IMR-90 (cell line): Measurements from ENCODE around the gene TNNC2. TPM values are rescaled to one million over a fixed set of nuclear protein-coding genes. Genes with fewer than 3 reads are reported as not detected.
"Not testable (repeated sequence)": the region's sequence is repeated elsewhere in the genome, so short reads cannot be mapped to it uniquely, and the experiment has no call there.

Experiments used
- ATAC-seq: fragments of 200-7000 bp; cut with Tn5 transposase; 2 replicates; pipeline ENCODE4 v1.9.1; 2020; ENCODE audit warnings: low read depth, mild to moderate bottlenecking, moderate library complexity
- BruUV-seq: library from RNA; stranded (reverse); fragments of 400-500 nt; replicated peaks from 2 replicates; lab custom pipeline; 2021; lab: Mats Ljungman, UMichigan
- CTCF ChIA-PET: fragments of 300-600 bp; formaldehyde crosslinking; extraction: SDS; loops from one replicate; lab custom pipeline; 2021; ENCODE audit warnings: antibody characterized with exemption; lab: Yijun Ruan, JAX
- POLR2A ChIA-PET: fragments of 300-600 bp; sonication (Branson Sonifier 250); formaldehyde crosslinking; loops from one replicate; lab custom pipeline; 2022; ENCODE audit warnings: antibody characterized with exemption; ENCODE audit not compliant: unreplicated experiment; lab: Charles Lee
- DNase-seq: peaks from one replicate; pipeline ENCODE4 v3.0.0; 2013
- H2AFZ ChIP-seq: replicated peaks from 2 replicates; pipeline ENCODE3; 2013; ENCODE audit warnings: low read length, mild to moderate bottlenecking; ENCODE audit not compliant: poor library complexity
- H2AK5ac ChIP-seq: 2 replicates; pipeline ENCODE4 v1.6.1; 2013; ENCODE audit warnings: low read depth, low read length, inconsistent platforms
- H2AK9ac ChIP-seq: replicated peaks from 2 replicates; pipeline ENCODE3; 2013; ENCODE audit warnings: mild to moderate bottlenecking, low read depth, low read length, moderate library complexity; ENCODE audit not compliant: poor library complexity
- H2BK120ac ChIP-seq: 2 replicates; pipeline ENCODE4 v1.6.1; 2013; ENCODE audit warnings: low read depth, low read length, inconsistent platforms
- H2BK15ac ChIP-seq: 3 replicates; pipeline ENCODE4 v1.6.1; 2013; ENCODE audit warnings: low read depth, low read length, inconsistent platforms
- H2BK20ac ChIP-seq: 2 replicates; pipeline ENCODE4 v1.6.1; 2013; ENCODE audit warnings: low read depth, mild to moderate bottlenecking, inconsistent platforms, low read length, moderate library complexity
- H2BK5ac ChIP-seq: 2 replicates; pipeline ENCODE4 v1.6.1; 2013; ENCODE audit warnings: mild to moderate bottlenecking, low read depth, low read length, inconsistent platforms; ENCODE audit not compliant: poor library complexity, severe bottlenecking
- H3K14ac ChIP-seq: replicated peaks from 2 replicates; pipeline ENCODE4 v1.6.1; 2013; ENCODE audit warnings: low read depth, low read length, inconsistent platforms
- H3K18ac ChIP-seq: 2 replicates; pipeline ENCODE4 v1.6.1; 2013; ENCODE audit warnings: low read depth, low read length, control low read depth
- H3K23ac ChIP-seq: 2 replicates; pipeline ENCODE4 v1.6.1; 2013; ENCODE audit warnings: low read depth, low read length, inconsistent platforms
- H3K27ac ChIP-seq: 2 replicates; pipeline ENCODE4 v1.5.1; 2013; ENCODE audit warnings: mild to moderate bottlenecking, control low read depth, low read length; ENCODE audit not compliant: insufficient read depth
- H3K27me3 ChIP-seq: 2 replicates; pipeline ENCODE4 v1.6.1; 2013; ENCODE audit warnings: low read length; ENCODE audit not compliant: control insufficient read depth, insufficient read depth
- H3K36me3 ChIP-seq: 2 replicates; pipeline ENCODE4 v1.6.1; 2013; ENCODE audit warnings: low read length, mixed read lengths; ENCODE audit not compliant: control insufficient read depth, insufficient read depth
- H3K4ac ChIP-seq: 2 replicates; pipeline ENCODE4 v1.6.1; 2013; ENCODE audit warnings: low read depth, low read length, inconsistent platforms
- H3K4me1 ChIP-seq: 2 replicates; pipeline ENCODE4 v1.6.1; 2013; ENCODE audit warnings: low read length, mixed read lengths; ENCODE audit not compliant: control insufficient read depth, insufficient read depth
- H3K4me2 ChIP-seq: 2 replicates; pipeline ENCODE4 v1.6.1; 2013; ENCODE audit warnings: low read depth, mild to moderate bottlenecking, control low read depth, low read length, moderate library complexity
- H3K4me3 ChIP-seq: 2 replicates; pipeline ENCODE4 v1.5.1; 2013; ENCODE audit warnings: low read depth, mild to moderate bottlenecking, control low read depth, low read length, moderate library complexity; ENCODE audit not compliant: insufficient read depth
- H3K56ac ChIP-seq: 2 replicates; pipeline ENCODE4 v1.6.1; 2013; ENCODE audit warnings: low read length, inconsistent platforms; ENCODE audit not compliant: insufficient read depth; ENCODE audit errors: extremely low read depth
- H3K79me1 ChIP-seq, 2 experiments: 2 replicates each; pipeline ENCODE4 v1.6.1; 2013; ENCODE audit warnings: low read length in 2 of 2, inconsistent platforms in 1 of 2, low read depth in 1 of 2
- H3K9ac ChIP-seq: 2 replicates; pipeline ENCODE4 v1.6.1; 2013; ENCODE audit warnings: low read depth, low read length, control low read depth
- H3K9me1 ChIP-seq: 2 replicates; pipeline ENCODE4 v1.6.1; 2013; ENCODE audit warnings: low read length, inconsistent platforms; ENCODE audit not compliant: insufficient read depth
- H3K9me3 ChIP-seq: 2 replicates; pipeline ENCODE4 v1.6.1; 2013; ENCODE audit warnings: low read length; ENCODE audit not compliant: control insufficient read depth, insufficient read depth
- H4K20me1 ChIP-seq: 2 replicates; pipeline ENCODE4 v1.6.1; 2013; ENCODE audit warnings: low read length, inconsistent platforms; ENCODE audit not compliant: insufficient read depth
- H4K5ac ChIP-seq: 2 replicates; pipeline ENCODE4 v1.6.1; 2013; ENCODE audit warnings: mild to moderate bottlenecking, low read depth, low read length, control low read depth
- H4K8ac ChIP-seq, 2 experiments: 2 replicates each; pipeline ENCODE4 v1.6.1; 2013; ENCODE audit warnings: low read depth in 2 of 2, low read length in 2 of 2, control low read depth in 1 of 2, inconsistent platforms in 1 of 2
- H4K91ac ChIP-seq: 2 replicates; pipeline ENCODE4 v1.6.1; 2013; ENCODE audit warnings: low read depth, low read length, inconsistent platforms; ENCODE audit not compliant: insufficient read depth
- WGBS, 2 experiments: methylation state at CpG; one replicate each; pipeline versions ENCODE4 v1.1.5 to v1.1.7; 2013; ENCODE audit warnings: missing lambda C conversion rate in 2 of 2; ENCODE audit not compliant: insufficient read length in 1 of 2; ENCODE audit errors: extremely low coverage in 2 of 2; 5-methylcytosine and 5-hydroxymethylcytosine counted together
- dilution Hi-C: fragments of 300-500 bp; cut with HindIII; formaldehyde crosslinking; loops from one replicate; pipeline ENCODE4 v1.14.3; 2018; ENCODE audit warnings: low sequenced_read_pairs; ENCODE audit not compliant: unreplicated experiment
- in situ Hi-C: fragments of 300-500 bp; cut with MboI; formaldehyde crosslinking; loops from 3 replicates; pipeline ENCODE4 v1.14.3; 2019; ENCODE audit warnings: low sequenced_read_pairs, inconsistent platforms, mixed read lengths
- intact Hi-C: fragments of 100-400 bp; cut with micrococcal nuclease; formaldehyde crosslinking; loops from 2 replicates; pipeline ENCODE4 v1.10.0; 2022
- polyA plus RNA-seq, 3 experiments: library from polyadenylated mRNA; depleted of rRNA; stranded (reverse); fragments of >200 nt; gene quantifications; 2 replicates each; pipeline ENCODE4 v1.2.3, GENCODE V29; 2012; ENCODE audit warnings: low replicate concordance in 1 of 3
- total RNA-seq: library from RNA; depleted of rRNA; stranded (reverse); fragments of >200 nt; gene quantifications from 2 replicates; pipeline ENCODE4 v1.2.3, GENCODE V29; 2012

Gene TNNC2
- total and polyA plus RNA-seq, 2 of the 4 experiments (the other 2 are of a cell fraction) = 0.46 TPM; not detected in 1

GRCh38 chr20:45829673-45830106, 2.6 kb upstream of the TNNC2 start:
- intact Hi-C loops = loop anchor here (10.0 kb wide), 1 partner anchor 105 kb away; the partner anchor contains the start of gene PCIF1
- POLR2A ChIA-PET, H4K8ac ChIP-seq, BruUV-seq, H2BK20ac ChIP-seq, H3K18ac ChIP-seq, H2BK15ac ChIP-seq, H3K4me2 ChIP-seq, H2BK5ac ChIP-seq, H3K23ac ChIP-seq, H3K9me3 ChIP-seq, H3K56ac ChIP-seq, H3K9me1 ChIP-seq, H2BK120ac ChIP-seq, H3K9ac ChIP-seq, in situ Hi-C loops, CTCF ChIA-PET, H2AK5ac ChIP-seq, H3K14ac ChIP-seq, H3K36me3 ChIP-seq, H3K4me3 ChIP-seq, H4K91ac ChIP-seq, H3K79me1 ChIP-seq, H2AFZ ChIP-seq, H3K27me3 ChIP-seq, H2AK9ac ChIP-seq, dilution Hi-C loops, DNase-seq, ATAC-seq, H4K20me1 ChIP-seq, H3K27ac ChIP-seq, H3K4ac ChIP-seq, H4K5ac ChIP-seq: not testable (repeated sequence)
- H3K4me1 ChIP-seq = peaks cover 17% of the 10 kb centered on the region
- WGBS, 2 experiments = no CpG with 5 or more reads among the region's 4 CpGs
